Stimulated activated CD4-positive, alpha-beta T cell treated with anti-CD3 and anti-CD28 coated beads, Interleukin-4, amount 100 ng/mL, for 1 hour (primary cell): ENCODE results near the gene MED20.
"Not testable (repeated sequence)": the region's sequence is repeated elsewhere in the genome, so short reads cannot be mapped to it uniquely, and the experiment has no call there.

Experiments used
- DNase-seq: peaks from one replicate; pipeline ENCODE4 v3.0.0-alpha.2; 2020

Gene MED20

DNA sequence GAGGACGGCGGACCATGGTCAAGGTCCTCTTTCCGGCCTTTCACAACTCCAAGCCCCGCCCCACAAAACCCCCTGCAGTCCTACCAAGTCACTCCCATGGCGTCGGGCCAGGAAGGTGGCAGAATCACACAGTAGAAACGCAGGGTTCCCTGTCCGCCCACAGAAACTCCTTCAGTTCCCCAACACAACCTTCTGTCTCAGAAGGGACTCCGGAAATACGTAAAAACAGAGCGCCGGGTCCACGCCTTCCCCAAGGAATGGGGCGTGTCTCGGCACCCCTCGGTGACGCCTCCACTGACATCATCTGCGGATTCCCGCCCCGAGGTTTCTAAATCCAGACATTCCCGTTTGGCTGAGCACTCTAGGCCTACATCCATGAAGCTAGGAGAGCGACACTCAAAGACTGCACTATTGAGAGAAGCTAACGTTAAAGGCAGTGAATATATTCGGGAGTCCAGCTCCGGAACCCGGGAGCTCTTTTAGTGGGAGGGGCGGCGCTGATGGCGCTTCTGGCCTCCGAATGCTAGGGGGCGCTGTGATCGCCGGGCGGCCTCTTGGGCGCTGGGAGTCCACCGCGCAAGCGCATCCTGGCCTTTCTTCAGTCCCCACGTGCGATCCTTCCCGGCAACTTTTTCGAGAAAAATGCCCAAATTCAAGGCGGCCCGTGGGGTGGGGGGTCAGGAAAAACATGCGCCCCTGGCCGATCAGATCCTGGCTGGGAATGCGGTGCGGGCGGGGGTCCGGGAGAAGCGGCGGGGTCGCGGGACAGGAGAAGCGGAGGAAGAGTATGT, at the start of gene MED20, which contains the start of gene BYSL:
Gene MED20 (minus strand): TSS at position 219 of the 791 bp plus-strand sequence. CDS start 121 bp downstream, at position 98.
Gene BYSL (plus strand): TSS at position 579 of the 791 bp plus-strand sequence. CDS start 64 bp downstream, at position 643.
- DNase-seq, result peak; percentile 95

GRCh38 chr6:41970436-41970846, 49.5 kb upstream of the MED20 start:
- DNase-seq, result peak; percentile 65

DNA sequence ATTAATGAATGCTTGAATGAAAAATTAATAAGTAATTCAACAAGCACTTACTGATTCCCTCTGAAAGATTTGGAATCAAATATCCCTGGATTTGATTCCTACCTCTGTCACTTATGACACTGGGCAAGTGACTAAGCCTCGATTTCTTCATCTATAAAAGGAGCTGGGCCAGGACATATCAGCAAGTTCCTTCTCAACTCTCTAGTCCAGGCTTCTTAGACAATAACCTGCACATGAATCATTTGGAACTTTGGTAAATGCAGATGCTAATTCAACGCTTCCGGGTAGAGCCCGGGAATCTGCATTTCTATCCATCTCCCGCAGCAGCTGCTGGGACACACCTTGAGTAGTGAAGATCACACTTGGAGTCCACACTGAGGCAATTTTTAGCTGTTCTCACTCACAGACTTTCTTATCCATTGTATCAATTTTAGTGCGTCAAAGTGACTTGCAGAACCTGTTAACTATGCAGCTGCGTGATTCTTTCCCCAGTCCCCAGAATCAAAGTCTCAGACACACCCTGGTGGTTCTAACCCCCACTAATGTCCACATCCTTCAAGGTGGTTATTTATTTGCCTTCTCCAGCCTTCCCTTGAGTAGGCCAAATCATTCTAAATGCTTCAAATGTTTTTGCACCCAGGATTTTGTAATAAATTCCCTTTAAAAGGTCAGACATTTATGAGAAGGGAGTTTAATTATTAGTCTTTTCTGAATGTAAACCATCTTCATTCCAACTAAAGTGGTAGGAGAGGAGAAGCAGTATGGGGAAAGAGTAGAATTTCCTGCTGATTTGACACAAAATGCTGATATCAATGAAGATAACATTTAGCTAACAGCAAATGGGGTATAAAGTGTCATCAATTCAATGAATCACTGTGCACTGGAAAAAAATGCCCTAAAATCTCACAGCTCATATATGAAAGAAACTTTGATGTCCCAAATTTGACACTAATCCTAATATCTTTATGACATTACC, 46.7 kb upstream of the MED20 start:
- no peak for DNase-seq

DNA sequence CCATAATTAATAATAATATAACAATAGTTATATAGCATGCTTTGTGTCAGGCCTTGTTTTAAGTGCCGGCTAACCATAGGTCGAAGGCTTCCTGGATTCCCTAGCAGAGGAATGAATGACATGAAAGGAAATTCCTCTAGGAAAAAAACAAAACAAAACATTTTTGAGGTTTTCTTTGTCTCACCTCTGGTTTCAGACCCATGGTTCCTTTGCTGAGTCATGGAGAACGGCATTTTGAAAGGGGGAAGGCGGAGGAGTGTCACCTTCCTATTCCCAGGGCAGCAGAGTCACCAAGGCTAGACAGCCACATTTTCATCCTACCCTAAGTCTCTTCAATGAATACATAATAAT, 46.0 kb upstream of the MED20 start:
- DNase-seq, result no peak

DNA sequence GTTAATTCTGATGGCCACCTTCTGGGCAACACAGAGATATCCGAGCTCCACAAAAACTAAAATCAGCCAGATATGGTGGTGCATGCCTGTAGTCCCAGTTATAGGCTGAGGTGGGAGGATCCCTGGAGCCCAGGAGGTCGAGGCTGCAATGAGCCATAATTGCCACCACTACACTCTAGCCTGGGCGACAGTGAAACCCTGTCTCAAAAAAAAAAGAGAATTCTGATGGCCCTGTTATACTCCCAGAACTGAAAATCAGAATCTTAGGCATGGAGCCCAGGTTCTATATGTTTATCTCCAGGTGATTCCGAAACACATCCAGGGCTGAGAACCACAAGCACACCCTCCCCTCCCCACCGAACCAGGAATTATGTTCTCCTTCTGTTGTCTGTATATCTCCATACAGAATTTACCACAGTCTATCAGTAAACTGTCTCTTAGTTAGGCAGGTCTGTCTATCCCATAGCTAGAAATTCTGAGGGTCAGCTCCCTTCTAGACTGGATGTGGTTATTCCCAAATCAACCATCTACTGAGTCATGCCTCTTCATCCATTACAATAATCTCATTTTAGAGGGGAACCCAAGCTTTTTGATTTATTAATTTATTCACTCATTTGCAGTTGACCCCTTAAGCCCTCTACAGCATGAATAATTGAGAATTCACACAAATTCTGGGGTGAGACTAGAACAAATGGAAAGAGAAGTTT, 45.4 kb upstream of the MED20 start:
- DNase-seq, result no peak

- DNase-seq, result no peak
Measured at GRCh38 chr6:41965429-41966213, 44.7 kb upstream of the MED20 start.

- no peak for DNase-seq
Measured at GRCh38 chr6:41964201-41964887, 43.4 kb upstream of the MED20 start.

DNA sequence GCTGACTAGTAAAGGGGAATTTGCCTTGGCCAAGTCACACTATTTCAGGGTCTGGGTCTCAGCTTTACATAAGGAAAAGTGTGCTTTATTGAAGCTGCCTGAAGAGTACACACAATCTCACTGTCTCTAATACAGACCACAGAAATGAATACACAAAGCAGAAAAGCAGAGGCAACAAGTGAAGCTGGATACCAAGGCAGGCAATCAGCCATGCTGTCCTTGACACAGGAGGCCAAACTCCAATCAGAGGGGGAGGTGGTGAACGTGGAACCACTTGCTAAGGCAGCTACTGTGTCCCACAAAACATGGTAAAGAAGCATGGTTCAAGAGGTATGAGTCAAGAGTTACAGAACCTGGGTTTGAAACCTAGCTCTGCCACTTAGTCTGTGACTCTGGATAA, 42.4 kb upstream of the MED20 start:
- no peak for DNase-seq

DNA sequence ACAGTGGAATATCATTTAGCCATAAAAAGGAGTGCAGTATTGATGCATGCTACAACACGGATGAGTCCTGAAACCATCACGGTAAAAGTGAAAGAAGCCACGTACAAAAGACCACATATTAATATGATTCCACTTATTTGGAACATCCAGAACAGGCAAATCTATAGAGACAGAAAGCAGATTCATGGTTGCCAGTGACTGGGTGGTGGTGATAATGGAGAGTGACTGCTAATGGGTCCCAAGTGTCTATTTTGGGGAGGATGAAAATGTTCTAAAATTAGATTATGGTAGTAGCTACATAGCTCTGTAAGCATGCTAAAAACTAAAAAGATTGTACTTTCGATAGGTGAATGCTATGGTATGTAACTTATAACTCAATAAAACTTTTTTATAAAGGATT, 39.1 kb upstream of the MED20 start:
- no peak for DNase-seq

- no peak for DNase-seq
Measured at GRCh38 chr6:41958022-41958856, 37.3 kb upstream of the MED20 start.

GRCh38 chr6:41957117-41957516, 36.2 kb upstream of the MED20 start:
- DNase-seq, result no peak

GRCh38 chr6:41955412-41955811, 34.5 kb upstream of the MED20 start:
- no peak for DNase-seq

DNA sequence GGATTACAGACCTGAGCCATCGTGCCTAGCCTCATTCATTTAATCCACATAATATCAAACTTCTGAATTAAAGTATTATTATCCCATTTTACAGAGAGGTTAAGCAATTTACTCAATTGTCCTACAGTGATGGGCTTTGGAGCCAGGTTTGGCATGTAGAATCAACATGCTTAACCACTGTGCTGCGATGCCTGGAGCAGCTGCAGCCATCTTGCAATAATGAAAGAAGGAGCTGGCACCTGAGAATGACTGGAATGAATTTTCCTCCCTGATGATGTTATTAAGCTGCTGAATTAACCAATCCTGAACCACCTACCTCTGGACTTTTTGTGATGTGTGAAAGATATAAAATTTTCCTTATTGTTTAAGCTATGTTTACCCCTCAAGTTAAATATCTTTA, 33.7 kb upstream of the MED20 start:
- no peak for DNase-seq

- no peak for DNase-seq
Measured at GRCh38 chr6:41947581-41948220, 26.8 kb upstream of the MED20 start.

DNA sequence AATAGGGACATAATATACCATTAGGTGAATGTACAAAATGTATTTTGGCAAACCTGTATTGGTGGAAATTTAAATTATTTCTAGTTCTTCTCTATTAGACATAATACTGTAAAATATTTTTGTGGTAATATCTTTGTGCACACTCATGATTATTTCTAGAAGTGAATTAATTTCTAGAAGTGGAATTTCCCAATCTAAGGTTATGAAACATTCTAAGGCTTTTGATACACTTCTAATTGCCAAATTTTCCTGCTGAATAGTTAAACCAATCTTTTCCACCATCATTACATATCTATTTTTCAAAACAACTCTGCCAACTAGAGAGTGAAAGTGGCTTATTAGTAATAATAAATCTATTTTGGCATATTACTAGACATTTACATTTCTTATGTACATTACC, 22.5 kb upstream of the MED20 start:
- no peak for DNase-seq

GRCh38 chr6:41942882-41943281, 21.9 kb upstream of the MED20 start:
- not testable (repeated sequence) for DNase-seq

DNA sequence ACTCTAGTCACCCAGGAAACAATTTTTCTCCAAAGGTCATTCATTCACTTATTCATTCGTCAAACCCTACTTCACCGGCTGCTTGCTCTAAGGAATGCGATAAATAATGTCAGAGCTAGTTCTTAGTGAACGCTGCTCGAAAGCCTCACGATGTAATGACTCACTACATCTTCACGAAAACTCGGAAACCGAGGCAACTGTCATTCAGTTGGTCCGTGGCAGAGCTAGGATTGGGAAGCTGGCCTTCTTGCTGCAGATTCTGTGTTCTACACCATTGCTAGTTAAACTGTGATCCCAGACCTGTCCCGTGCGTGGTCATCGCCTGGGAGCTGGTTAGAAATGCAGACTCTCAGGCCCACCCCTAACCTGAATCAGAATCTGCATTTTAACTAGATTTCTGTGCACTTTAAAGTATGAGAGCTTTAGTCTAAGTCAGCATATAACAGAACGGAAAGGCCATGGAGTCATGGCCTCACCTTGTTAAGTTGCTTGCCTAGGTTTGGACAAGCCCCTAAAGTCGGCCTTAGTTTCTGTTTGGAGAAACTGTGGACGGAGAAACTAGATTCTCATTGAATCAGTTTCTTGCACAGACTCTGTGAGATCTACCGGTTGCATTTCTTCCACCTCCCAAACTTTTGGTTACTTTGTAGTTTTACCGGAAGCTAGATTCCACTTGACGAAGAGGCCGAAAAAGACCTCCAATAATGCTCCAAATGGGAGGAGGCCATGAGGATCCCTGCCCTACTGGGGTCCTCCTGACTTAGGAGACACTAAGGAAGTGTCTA, 21.3 kb upstream of the MED20 start:
- no peak for DNase-seq

GRCh38 chr6:41941280-41942066, 20.5 kb upstream of the MED20 start, which contains the start of gene CCND3:
Gene CCND3, minus strand, starts transcription at chr6:41941808. Its CDS starts 159 bp downstream, at chr6:41941649.
- peak; percentile 94 for DNase-seq
